ENCODE data around the gene MTHFS.

MTHFS gene

DNA sequence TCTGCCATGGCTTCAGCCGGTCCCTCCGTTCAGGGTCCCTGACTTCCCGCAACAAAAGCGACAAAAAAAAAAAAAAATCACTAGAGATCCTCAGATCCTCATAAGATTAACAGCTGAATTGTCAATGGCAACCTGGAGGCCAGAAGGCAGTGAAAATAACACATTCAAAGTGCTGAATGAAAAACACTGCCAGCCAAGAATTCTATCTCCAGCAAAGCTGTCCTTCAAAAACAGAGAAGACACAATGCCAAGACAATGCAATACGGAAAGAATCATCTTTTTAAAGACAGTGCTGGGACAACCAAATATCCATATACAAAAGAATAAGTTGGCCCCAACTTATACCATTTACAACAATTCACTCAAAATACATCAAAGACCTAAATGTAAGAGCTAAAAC, 21.6 kb downstream of the MTHFS start:
- in situ Hi-C loops (cut with MboI; ENCODE audit: low sequenced_read_pairs, unreplicated experiment), result loop anchor here (25.0 kb wide), 1 partner anchor 287 kb away; the partner anchor contains the start of gene FAH
- DNase-seq (ENCODE audit: low spot score), result no peak
- TF ChIP-seq, protein P1, sequence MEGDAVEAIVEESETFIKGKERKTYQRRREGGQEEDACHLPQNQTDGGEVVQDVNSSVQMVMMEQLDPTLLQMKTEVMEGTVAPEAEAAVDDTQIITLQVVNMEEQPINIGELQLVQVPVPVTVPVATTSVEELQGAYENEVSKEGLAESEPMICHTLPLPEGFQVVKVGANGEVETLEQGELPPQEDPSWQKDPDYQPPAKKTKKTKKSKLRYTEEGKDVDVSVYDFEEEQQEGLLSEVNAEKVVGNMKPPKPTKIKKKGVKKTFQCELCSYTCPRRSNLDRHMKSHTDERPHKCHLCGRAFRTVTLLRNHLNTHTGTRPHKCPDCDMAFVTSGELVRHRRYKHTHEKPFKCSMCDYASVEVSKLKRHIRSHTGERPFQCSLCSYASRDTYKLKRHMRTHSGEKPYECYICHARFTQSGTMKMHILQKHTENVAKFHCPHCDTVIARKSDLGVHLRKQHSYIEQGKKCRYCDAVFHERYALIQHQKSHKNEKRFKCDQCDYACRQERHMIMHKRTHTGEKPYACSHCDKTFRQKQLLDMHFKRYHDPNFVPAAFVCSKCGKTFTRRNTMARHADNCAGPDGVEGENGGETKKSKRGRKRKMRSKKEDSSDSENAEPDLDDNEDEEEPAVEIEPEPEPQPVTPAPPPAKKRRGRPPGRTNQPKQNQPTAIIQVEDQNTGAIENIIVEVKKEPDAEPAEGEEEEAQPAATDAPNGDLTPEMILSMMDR (IDR thresholded peaks at IDR 0.05; ENCODE audit: borderline replicate concordance, control extremely low read depth, extremely low read depth, insufficient read depth, missing control alignments), result no peak

DNA sequence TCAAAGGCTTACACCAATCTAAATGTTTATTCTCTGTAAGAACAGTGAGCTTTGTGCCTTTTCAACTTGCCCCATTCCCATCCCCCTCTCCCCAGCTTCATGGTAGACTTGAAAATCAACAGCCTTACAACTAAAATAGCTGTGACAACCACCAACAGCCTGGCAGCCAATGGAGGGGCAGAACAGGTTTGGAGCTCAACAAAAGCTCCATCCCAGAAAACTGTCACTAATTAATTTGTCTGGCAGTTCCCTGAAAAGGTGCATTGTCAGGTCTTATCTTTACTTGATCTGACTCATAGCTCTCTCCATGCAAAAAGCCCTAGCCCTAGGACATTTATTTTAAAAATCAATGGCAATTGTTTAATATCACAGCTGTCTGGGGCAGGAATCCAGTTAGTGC, 22.6 kb downstream of the MTHFS start:
- TF ChIP-seq, protein P1 (IDR thresholded peaks at IDR 0.05; ENCODE audit: borderline replicate concordance, control extremely low read depth, extremely low read depth, insufficient read depth, missing control alignments), result no peak
- in situ Hi-C loops (cut with MboI; ENCODE audit: low sequenced_read_pairs, unreplicated experiment), result no loop called here
- no peak for DNase-seq (ENCODE audit: low spot score)

DNA sequence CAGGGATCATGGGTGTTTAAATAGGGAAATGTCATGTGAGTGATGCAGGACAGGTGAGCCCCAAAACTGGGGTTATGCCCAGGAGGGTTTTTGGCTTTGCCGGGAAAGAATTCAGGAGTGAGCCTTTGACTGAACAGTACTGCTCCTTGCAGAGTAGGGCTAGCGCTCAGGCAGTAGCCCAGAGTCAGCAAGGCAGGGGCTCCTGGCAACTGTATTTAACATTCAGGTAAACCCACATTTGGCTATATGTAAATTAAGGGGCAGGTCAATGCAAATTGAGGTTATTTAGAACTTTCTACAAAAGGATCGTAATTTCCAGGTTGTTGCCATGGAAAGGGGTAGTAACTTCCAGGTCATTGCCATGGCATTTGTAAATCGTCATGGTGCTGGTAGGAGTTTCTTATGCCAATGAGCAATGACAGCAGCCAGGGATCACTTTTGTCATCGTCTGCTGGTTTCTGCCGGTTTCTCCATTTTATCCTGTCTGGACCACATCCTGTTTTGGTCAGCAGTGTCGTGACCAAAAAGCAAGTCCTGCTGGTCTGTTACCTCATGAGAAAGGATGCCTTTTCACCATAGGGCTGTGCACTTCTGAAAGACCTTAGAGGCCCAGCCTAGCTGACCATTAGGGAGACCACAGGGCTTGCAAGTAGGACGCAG, 24.3 kb downstream of the MTHFS start:
- DNase-seq (ENCODE audit: low spot score), result no peak

DNA sequence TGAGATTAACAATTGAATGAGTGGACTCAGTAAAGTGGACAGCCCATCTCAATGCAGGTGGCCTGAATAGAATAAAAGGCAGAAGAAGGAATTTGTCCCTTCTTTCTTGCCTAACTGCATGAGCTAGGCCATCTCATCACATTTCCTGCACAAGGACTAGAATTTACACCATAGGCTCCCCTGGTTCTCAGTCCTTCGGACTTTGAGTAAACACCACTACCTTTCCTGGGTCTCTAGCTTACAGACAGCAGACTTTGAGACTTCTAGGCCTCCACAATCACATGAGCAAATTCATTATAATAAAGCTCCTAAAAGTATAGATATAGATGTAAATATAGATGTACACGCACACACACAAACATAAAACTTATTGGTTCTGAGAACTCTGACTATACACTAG, 28.3 kb downstream of the MTHFS start:
- no peak for DNase-seq (ENCODE audit: low spot score)
- TF ChIP-seq, protein P1 (IDR thresholded peaks at IDR 0.05; ENCODE audit: borderline replicate concordance, control extremely low read depth, extremely low read depth, insufficient read depth, missing control alignments), result no peak
- in situ Hi-C loops (cut with MboI; ENCODE audit: low sequenced_read_pairs, unreplicated experiment), result no loop called here

More for the DNA sequence above, 24.3 kb downstream of the MTHFS start:
- TF ChIP-seq, protein P1 (IDR thresholded peaks at IDR 0.05; ENCODE audit: borderline replicate concordance, control extremely low read depth, extremely low read depth, insufficient read depth, missing control alignments), result no peak
- in situ Hi-C loops (cut with MboI; ENCODE audit: low sequenced_read_pairs, unreplicated experiment), result no loop called here

DNA sequence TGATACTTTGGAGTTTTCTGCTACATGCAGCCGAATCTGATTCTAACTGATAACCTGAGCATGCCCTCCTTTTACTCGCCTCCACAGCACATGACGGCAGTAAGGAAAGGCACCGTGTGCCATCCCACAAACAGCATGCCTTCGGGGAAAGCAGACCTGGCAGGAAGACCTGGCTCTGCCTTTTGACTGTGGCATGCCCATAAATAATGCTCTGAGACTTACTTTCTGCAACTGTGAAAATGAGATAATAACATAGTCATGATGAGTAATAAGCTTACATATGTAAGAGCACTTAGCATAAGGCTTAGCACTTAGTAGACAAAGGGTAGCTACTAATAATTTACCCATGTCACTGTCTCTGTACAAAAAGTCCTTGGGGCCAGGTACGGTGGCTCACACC, 32.9 kb downstream of the MTHFS start:
- in situ Hi-C loops (cut with MboI; ENCODE audit: low sequenced_read_pairs, unreplicated experiment), result no loop called here
- TF ChIP-seq, protein P1 (IDR thresholded peaks at IDR 0.05; ENCODE audit: borderline replicate concordance, control extremely low read depth, extremely low read depth, insufficient read depth, missing control alignments), result no peak
- no peak for DNase-seq (ENCODE audit: low spot score)

DNA sequence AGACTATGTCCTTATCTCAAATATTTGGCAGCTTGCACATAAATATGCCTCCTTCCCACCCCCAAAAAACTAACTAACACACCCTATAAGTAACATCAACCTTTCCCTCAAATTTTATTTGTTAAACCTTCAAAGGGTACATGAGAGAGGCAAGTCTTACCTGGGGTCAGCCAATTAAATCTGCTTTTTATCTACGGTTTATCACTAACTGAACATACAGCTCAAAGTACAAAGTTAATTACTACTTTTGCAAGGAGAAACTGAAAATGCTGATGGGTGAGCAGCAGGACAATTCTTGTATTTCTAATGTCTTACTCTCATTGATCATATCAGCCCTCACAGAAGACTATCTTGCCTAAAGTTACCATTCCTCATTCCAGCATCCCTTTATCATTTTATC, 34.6 kb downstream of the MTHFS start:
- TF ChIP-seq, protein P1 (IDR thresholded peaks at IDR 0.05; ENCODE audit: borderline replicate concordance, control extremely low read depth, extremely low read depth, insufficient read depth, missing control alignments), result no peak
- no peak for DNase-seq (ENCODE audit: low spot score)
- in situ Hi-C loops (cut with MboI; ENCODE audit: low sequenced_read_pairs, unreplicated experiment), result no loop called here
